ENCODE data around the gene RBCK1. TPM values are rescaled to one million over a fixed set of nuclear protein-coding genes. Genes with fewer than 3 reads are reported as not detected.

Gene RBCK1
- total and polyA plus RNA-seq, 2 of the 4 experiments (the other 2 are of a cell fraction), result 29.9 to 84.2 TPM

DNA sequence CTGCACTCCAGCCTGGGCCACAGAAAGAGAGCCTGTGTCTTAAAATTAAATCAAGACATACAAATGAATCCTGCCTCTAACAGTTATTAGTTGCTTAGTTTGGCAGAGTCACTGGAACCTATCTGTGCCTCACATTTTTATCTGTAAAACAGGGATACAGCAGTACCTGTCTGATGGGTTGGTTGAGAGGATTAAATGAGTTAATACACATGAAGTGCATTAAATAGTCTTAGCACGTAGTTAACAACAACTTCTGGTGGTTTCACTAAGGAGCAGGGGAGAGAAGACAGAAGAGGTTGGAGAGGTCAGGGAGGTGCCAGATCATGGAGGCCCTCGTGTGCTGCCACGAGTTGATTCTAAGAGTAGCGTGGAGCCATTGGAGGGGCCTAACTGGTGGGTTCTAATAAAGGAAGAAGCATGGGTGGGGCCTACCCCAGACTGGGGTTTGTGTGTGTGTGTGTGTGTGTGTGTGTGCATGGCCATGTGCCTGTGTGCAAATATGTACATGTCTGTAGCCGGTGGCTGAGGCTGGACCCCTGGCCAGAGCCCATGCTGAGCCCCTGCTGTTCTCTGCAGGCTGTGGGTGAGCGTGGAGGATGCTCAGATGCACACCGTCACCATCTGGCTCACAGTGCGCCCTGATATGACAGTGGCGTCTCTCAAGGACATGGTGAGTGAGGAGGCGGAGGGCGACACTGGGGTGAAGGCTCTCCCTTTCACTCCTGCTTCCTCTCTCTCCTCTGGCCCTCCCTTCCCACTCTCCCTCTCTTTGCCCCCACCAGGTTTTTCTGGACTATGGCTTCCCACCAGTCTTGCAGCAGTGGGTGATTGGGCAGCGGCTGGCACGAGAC lies 9.1 kb downstream of the RBCK1 start:
- ChIA-PET POLR2A (ENCODE audit: unreplicated experiment) (no interaction called here), CTCF (no interaction called here)
- Histone ChIP-seq H3K27ac (ENCODE audit: insufficient read depth, low read length) (no peak overlapping the region), H4K20me1 (ENCODE audit: insufficient read depth, low read length) (peaks cover 15% of the 10 kb centered on the region), H3K27me3 (ENCODE audit: control insufficient read depth, insufficient read depth, low read length) (no peaks in the 10 kb centered on the region), H2AK9ac (replicated peaks; ENCODE audit: low read depth, low read length, poor library complexity) (no peak overlapping the region), H2BK5ac (ENCODE audit: low read depth, low read length, poor library complexity, severe bottlenecking) (no peak overlapping the region), H3K18ac (ENCODE audit: low read depth, low read length) (no peak overlapping the region), H4K5ac (ENCODE audit: low read depth, low read length) (no peak overlapping the region), H2BK20ac (ENCODE audit: low read depth, low read length) (no peak overlapping the region), H3K9ac (ENCODE audit: low read depth, low read length) (no peak overlapping the region), H3K56ac (ENCODE audit: extremely low read depth, insufficient read depth, low read length) (no peak overlapping the region), H3K4me2 (ENCODE audit: low read depth, low read length) (no peak overlapping the region), H4K91ac (ENCODE audit: insufficient read depth, low read depth, low read length) (no peak overlapping the region), H2AK5ac (ENCODE audit: low read depth, low read length) (no peak overlapping the region), H3K9me1 (ENCODE audit: insufficient read depth, low read length) (peaks cover 3% of the 10 kb centered on the region), H3K9me3 (ENCODE audit: control insufficient read depth, insufficient read depth, low read length) (no peaks in the 10 kb centered on the region), H3K79me1 (ENCODE audit: low read depth in 1 of 2, low read length in 2 of 2) (peaks cover 5 to 40% of the 10 kb centered on the region in 2 experiments), H4K8ac (ENCODE audit: low read depth in 2 of 2, low read length in 2 of 2) (no peak overlapping the region), H3K4me3 (ENCODE audit: insufficient read depth, low read depth, low read length) (no peak overlapping the region), H3K14ac (replicated peaks; ENCODE audit: low read depth, low read length) (no peak overlapping the region), H3K36me3 (ENCODE audit: control insufficient read depth, insufficient read depth, low read length) (peaks cover 40% of the 10 kb centered on the region), H3K23ac (ENCODE audit: low read depth, low read length) (no peak overlapping the region; the same call in 1 of the 2 replicates), H2BK120ac (ENCODE audit: low read depth, low read length) (no peak overlapping the region), H3K4ac (ENCODE audit: low read depth, low read length) (no peak overlapping the region), H2AFZ (replicated peaks; ENCODE audit: low read length, poor library complexity) (no peak overlapping the region), H2BK15ac (ENCODE audit: low read depth, low read length) (no peak overlapping the region), H3K4me1 (ENCODE audit: control insufficient read depth, insufficient read depth, low read length) (peaks cover 3% of the 10 kb centered on the region; the same call in 1 of the 2 replicates)
- dilution Hi-C loops (cut with HindIII; ENCODE audit: low sequenced_read_pairs, unreplicated experiment) (no loop called here), intact Hi-C loops (cut with micrococcal nuclease) (no loop called here), in situ Hi-C loops (cut with MboI; ENCODE audit: low sequenced_read_pairs) (no loop called here)
- ATAC-seq (ENCODE audit: low read depth), result no peak
- TF ChIP-seq FOS (IDR thresholded peaks at IDR 0.05; ENCODE audit: low read depth, low read length), result no peak
- no peak for TF ChIP-seq RFX5 (IDR thresholded peaks at IDR 0.05; ENCODE audit: low read depth, low read length)
- WGBS, 2 experiments (ENCODE audit: extremely low coverage in 2 of 2, insufficient read length in 1 of 2), result 100% methylated on average over 5 of the region's 13 CpGs; no CpG with 5 or more reads in 1 of the 2 experiments
- no peak for DNase-seq
- no TSS peak for BruUV-seq (replicated peaks)

Measured in IMR-90 (cell line).